PFSK-1 (cell line): ENCODE measurements around the gene TMX3.

Experiments used
- FOXP2 ChIP-seq: optimal IDR thresholded peaks from 2 replicates; pipeline ENCODE3; 2011; ENCODE audit warnings: borderline replicate concordance, control low read depth, inconsistent platforms; ENCODE audit not compliant: insufficient read depth; ENCODE audit errors: extremely low read length, extremely low read depth
- POLR2AphosphoS5 ChIP-seq: IDR thresholded peaks from 2 replicates; pipeline ENCODE4 v1.6.1; 2012; ENCODE audit warnings: low read depth, mild to moderate bottlenecking, control low read depth, low read length, moderate library complexity
- SIN3A ChIP-seq: IDR thresholded peaks from 2 replicates; pipeline ENCODE4 v1.6.1; 2012; ENCODE audit warnings: mild to moderate bottlenecking, low read length, moderate library complexity, borderline replicate concordance; ENCODE audit not compliant: insufficient read depth
- TAF1 ChIP-seq: IDR thresholded peaks from 2 replicates; pipeline ENCODE4 v1.6.1; 2012; ENCODE audit warnings: low read length, control low read depth, borderline replicate concordance; ENCODE audit not compliant: insufficient read depth
- TF ChIP-seq, protein P1 (sequence below), 2 experiments: IDR thresholded peaks; 2 replicates each; pipeline versions ENCODE4 v1.6.1 to v1.8.0; 2011 to 2012; ENCODE audit warnings: low read depth in 2 of 2, low read length in 2 of 2, control low read depth in 1 of 2, inconsistent platforms in 1 of 2, mild to moderate bottlenecking in 1 of 2, moderate library complexity in 1 of 2; ENCODE audit not compliant: insufficient read depth in 1 of 2

TMX3 gene

DNA sequence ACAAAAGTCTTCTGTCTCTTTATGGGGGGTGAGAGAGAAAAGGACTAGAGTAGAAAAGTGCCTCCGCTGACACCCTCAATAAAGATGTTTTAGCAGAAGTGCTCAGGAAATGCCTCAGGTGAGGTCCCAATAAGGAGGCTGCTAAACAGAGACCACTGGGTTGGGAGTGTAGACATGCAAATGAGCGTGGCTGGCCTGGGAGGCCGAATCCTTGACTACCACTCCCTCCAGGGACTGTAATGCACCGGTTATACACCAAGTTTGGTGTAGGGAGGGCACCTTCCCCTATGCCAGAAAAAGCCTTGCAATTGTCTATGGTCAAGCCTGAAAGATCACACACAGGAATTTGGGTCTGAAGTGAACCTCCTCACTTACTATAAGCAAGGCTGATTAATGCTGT, 1.8 kb downstream of the TMX3 start:
- TF ChIP-seq SIN3A (no peak), POLR2AphosphoS5 (no peak), TAF1 (no peak), FOXP2 (no peak)
- TF ChIP-seq, protein P1, sequence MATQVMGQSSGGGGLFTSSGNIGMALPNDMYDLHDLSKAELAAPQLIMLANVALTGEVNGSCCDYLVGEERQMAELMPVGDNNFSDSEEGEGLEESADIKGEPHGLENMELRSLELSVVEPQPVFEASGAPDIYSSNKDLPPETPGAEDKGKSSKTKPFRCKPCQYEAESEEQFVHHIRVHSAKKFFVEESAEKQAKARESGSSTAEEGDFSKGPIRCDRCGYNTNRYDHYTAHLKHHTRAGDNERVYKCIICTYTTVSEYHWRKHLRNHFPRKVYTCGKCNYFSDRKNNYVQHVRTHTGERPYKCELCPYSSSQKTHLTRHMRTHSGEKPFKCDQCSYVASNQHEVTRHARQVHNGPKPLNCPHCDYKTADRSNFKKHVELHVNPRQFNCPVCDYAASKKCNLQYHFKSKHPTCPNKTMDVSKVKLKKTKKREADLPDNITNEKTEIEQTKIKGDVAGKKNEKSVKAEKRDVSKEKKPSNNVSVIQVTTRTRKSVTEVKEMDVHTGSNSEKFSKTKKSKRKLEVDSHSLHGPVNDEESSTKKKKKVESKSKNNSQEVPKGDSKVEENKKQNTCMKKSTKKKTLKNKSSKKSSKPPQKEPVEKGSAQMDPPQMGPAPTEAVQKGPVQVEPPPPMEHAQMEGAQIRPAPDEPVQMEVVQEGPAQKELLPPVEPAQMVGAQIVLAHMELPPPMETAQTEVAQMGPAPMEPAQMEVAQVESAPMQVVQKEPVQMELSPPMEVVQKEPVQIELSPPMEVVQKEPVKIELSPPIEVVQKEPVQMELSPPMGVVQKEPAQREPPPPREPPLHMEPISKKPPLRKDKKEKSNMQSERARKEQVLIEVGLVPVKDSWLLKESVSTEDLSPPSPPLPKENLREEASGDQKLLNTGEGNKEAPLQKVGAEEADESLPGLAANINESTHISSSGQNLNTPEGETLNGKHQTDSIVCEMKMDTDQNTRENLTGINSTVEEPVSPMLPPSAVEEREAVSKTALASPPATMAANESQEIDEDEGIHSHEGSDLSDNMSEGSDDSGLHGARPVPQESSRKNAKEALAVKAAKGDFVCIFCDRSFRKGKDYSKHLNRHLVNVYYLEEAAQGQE (IDR thresholded peaks at IDR 0.05; ENCODE audit: insufficient read depth in 1 of 2, low read depth in 2 of 2, low read length in 2 of 2): no peak

DNA sequence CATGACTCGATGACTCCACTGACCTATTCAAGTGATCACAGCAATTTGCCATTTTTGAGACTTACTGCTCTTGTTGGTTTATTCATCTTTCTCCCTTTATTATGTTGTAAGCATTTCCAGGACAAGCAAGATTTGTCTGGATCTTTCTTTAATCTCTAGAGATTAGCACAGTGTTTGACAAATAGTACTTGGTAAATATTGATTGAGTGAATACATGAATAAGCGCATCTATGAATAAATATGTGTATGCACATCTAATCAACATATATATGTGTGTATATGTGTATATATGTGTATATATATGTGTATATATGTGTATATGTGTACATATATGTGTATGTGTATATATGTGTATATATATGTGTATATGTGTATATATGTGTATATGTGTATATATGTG, 7.3 kb downstream of the TMX3 start:
- TF ChIP-seq, protein P1 (IDR thresholded peaks at IDR 0.05; ENCODE audit: insufficient read depth in 1 of 2, low read depth in 2 of 2, low read length in 2 of 2): no peak
- TF ChIP-seq SIN3A (no peak), FOXP2 (no peak), POLR2AphosphoS5 (no peak), TAF1 (no peak)

DNA sequence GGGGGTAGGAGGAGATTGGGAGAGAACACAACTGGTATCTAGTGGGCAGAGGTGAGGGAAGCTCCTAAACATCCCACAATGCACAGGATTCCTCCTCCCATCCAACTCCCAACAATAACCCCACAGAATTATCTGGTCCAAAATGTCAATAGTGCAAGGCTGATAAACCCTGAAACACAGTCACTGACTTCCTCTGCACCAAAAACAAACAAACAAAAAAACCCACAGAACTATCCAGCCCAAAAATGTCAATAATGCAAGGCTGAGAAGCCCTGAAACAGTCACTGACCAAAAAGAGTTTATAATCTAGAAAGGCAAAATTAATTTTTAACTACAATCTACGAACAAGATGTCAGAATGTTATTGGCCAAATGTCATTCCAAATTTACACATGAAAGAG, 9.8 kb downstream of the TMX3 start:
- TF ChIP-seq, protein P1 (IDR thresholded peaks at IDR 0.05; ENCODE audit: insufficient read depth in 1 of 2, low read depth in 2 of 2, low read length in 2 of 2): no peak
- no peak for TF ChIP-seq SIN3A
- no peak for TF ChIP-seq POLR2AphosphoS5
- TF ChIP-seq FOXP2: no peak
- no peak for TF ChIP-seq TAF1

DNA sequence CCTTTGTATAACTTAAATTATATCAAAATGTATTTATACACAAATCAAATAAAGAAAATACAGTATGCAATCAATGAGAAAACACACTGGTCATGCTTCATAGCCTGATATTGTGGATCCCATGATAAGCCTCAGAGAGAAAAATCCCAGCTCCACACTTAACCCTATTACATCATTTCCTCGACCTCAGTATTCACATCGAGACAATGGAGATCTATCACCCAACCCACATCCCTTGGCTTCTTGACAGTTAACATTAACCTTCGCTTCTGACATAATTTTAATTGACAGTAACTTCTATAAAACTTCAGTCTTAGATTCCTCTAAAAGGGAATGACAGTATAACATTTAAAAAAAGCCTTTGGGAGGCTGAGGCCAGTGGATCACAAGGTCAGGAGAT, 11.6 kb downstream of the TMX3 start:
- TF ChIP-seq TAF1 (no peak), SIN3A (no peak), FOXP2 (no peak), POLR2AphosphoS5 (no peak)
- TF ChIP-seq, protein P1 (IDR thresholded peaks at IDR 0.05; ENCODE audit: insufficient read depth in 1 of 2, low read depth in 2 of 2, low read length in 2 of 2): no peak

DNA sequence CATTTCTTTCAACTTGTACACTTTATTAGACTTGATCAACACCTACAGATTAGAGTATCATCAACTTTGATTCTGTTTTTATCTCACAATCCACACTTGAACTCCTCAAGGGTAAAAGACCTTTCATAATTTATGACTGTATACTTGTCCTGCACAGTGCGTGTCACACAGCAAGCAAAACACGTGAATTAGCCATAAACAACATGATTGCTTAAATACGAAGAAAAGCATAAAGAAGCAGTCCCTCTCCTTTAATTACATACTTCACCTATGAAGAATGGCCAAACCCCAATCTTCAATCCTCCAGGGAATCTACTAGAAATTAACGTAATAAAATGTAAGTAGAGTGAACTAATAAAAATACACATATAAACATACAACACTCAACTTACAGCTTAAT, 13.6 kb downstream of the TMX3 start:
- TF ChIP-seq TAF1 (no peak), SIN3A (no peak), POLR2AphosphoS5 (no peak), FOXP2 (no peak)
- TF ChIP-seq, protein P1 (IDR thresholded peaks at IDR 0.05; ENCODE audit: insufficient read depth in 1 of 2, low read depth in 2 of 2, low read length in 2 of 2): no peak
